WERI-Rb-1 (cell line): ENCODE measurements around the gene U2SURP.

Experiments used
- DNase-seq: peaks from one replicate; pipeline ENCODE4 v3.0.0-alpha.2; 2020
- H3K27ac ChIP-seq: fragments of 250-450 bp; sonication (Bioruptor Pico); 2 replicates; pipeline ENCODE4 v1.5.1; 2020; ENCODE audit warnings: mild to moderate bottlenecking, moderate library complexity
- H3K27me3 ChIP-seq: fragments of 250-450 bp; sonication (Bioruptor Pico); 2 replicates; pipeline ENCODE4 v1.5.1; 2021; ENCODE audit warnings: mild to moderate bottlenecking, low read depth, moderate library complexity; ENCODE audit not compliant: insufficient read depth, severe bottlenecking
- H3K36me3 ChIP-seq: fragments of 250-450 bp; sonication (Bioruptor Pico); 2 replicates; pipeline ENCODE4 v1.5.1; 2020; ENCODE audit warnings: mild to moderate bottlenecking, moderate library complexity
- H3K4me3 ChIP-seq: 2 replicates; pipeline ENCODE4 v1.5.1; 2011; ENCODE audit warnings: low read depth, mild to moderate bottlenecking, control low read depth, low read length
- H3K9me3 ChIP-seq: fragments of 250-450 bp; sonication (Bioruptor Pico); 2 replicates; pipeline ENCODE4 v1.5.1; 2021; ENCODE audit warnings: mild to moderate bottlenecking, moderate library complexity; ENCODE audit not compliant: severe bottlenecking
- TF ChIP-seq, protein P1 (sequence below): IDR thresholded peaks from 2 replicates; pipeline ENCODE4 v1.5.1; 2011; ENCODE audit warnings: low read depth, mild to moderate bottlenecking, control low read depth, inconsistent platforms, low read length

Gene U2SURP

DNA sequence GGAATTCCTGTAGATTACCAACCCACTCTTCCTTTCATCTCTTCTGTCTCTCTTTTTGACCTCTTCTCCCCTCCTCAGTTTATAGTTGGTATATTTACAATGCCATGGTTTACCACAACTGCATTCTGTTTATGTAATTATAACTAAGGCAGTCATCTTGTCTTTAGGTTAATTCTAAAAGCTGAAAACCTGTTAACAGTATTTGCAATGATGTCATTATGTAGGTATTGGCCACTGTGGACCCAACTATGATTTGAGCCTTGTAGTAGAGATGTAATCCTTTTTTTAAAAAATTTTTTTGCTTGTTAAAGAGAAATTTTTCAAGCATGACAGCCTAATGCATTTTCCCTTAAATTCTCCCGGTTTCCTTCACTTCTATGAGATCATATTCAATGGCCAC is 87.5 kb downstream of the U2SURP start:
- no peaks in the 10 kb centered on the region for H3K9me3 ChIP-seq
- H3K36me3 ChIP-seq, result no peaks in the 10 kb centered on the region
- TF ChIP-seq, protein P1, sequence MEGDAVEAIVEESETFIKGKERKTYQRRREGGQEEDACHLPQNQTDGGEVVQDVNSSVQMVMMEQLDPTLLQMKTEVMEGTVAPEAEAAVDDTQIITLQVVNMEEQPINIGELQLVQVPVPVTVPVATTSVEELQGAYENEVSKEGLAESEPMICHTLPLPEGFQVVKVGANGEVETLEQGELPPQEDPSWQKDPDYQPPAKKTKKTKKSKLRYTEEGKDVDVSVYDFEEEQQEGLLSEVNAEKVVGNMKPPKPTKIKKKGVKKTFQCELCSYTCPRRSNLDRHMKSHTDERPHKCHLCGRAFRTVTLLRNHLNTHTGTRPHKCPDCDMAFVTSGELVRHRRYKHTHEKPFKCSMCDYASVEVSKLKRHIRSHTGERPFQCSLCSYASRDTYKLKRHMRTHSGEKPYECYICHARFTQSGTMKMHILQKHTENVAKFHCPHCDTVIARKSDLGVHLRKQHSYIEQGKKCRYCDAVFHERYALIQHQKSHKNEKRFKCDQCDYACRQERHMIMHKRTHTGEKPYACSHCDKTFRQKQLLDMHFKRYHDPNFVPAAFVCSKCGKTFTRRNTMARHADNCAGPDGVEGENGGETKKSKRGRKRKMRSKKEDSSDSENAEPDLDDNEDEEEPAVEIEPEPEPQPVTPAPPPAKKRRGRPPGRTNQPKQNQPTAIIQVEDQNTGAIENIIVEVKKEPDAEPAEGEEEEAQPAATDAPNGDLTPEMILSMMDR, result no peak
- H3K4me3 ChIP-seq, result no peak overlapping the region
- no peaks in the 10 kb centered on the region for H3K27me3 ChIP-seq
- no peak overlapping the region for H3K27ac ChIP-seq
- no peak for DNase-seq

DNA sequence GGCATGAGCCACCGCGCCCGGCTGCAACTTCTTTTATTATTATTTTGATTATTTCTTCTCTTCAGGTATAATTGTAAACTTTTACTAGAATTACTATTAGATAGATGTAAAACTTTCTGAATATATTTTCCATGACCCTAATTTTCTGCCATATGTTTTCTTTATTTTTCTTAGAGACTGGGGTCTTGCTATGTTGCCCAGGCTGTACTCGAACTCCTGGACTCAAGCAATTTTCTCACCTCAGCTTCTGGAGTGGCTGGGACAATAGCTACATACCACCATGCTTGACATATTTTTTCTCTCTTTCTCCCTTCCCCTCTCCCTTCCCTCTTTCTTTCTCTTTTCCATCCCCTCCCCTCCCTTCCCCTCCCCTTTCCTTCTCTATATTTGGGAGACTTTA is 88.6 kb downstream of the U2SURP start:
- DNase-seq, result no peak
- no peak overlapping the region for H3K27ac ChIP-seq
- TF ChIP-seq, protein P1, result no peak

DNA sequence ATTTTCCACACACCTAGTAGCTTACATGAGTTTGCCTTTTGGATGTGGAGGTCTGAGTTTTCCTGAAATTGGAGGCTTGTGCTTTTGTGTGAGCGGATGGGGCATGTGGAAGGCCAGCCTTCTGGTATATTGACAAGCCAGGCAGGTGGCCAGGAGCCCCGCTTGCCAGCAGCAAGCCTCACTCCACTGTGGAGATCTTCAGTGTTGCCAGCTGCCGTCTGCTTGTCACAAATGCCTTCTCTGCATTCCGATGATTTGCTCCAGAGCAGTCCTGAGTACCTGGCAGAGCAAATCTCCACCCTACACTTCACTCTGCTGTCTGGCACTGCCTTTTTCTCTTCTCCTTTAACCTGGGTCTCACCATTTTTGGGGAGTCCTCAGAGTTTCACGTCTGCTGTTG is 89.1 kb downstream of the U2SURP start:
- no peaks in the 10 kb centered on the region for H3K9me3 ChIP-seq
- no peak overlapping the region for H3K4me3 ChIP-seq
- TF ChIP-seq, protein P1, result no peak
- no peak for DNase-seq
- H3K27me3 ChIP-seq, result no peaks in the 10 kb centered on the region
- no peak overlapping the region for H3K27ac ChIP-seq
- no peaks in the 10 kb centered on the region for H3K36me3 ChIP-seq

More for the DNA sequence above, 88.6 kb downstream of the U2SURP start:
- H3K4me3 ChIP-seq, result no peak overlapping the region
- H3K36me3 ChIP-seq, result no peaks in the 10 kb centered on the region
- H3K9me3 ChIP-seq, result no peaks in the 10 kb centered on the region
- no peaks in the 10 kb centered on the region for H3K27me3 ChIP-seq

DNA sequence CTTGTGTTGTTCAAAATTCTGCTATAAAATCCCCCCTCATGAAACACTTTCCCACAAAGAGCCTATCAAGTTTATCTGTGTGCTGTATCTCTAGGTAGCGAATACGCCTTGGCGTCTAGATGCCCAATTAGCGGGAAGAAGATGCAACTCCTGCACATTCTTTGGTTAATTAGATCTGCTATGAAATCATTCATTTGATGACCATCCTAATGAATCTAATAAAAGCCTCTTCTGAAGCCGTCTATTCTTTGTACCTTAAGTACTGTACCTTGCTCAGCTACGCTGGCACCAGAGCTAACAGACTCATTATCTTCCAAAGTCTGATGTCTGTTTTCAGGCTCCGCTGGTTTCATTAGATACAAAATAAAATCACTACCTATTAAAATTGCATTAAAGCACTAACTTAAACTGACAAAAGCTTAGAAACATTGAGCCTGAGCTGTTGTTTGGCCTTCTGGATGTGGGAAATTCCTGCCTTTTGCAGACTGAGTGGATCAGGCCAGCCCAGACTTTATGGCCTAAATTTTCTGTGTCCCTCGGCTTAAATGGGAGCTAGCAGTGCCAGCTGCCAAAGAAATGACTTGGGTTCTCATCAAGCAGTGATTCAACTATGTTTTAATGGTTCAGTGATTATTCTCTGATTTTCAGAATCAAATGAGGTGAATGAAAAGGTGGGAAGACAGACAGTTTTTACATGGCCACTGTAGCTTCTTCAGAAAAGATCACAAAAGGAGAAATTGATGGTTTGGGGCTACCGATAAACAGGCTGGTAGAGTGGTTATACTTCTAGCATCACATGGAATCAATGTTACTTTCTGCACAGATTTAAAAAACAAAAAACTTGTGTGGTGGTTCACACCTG is 89.8 kb downstream of the U2SURP start:
- no peak for DNase-seq
- TF ChIP-seq, protein P1, result no peak
- Histone ChIP-seq H3K27ac (no peak overlapping the region), H3K9me3 (peaks cover 5% of the 10 kb centered on the region), H3K4me3 (no peak overlapping the region), H3K36me3 (no peaks in the 10 kb centered on the region), H3K27me3 (no peaks in the 10 kb centered on the region)

DNA sequence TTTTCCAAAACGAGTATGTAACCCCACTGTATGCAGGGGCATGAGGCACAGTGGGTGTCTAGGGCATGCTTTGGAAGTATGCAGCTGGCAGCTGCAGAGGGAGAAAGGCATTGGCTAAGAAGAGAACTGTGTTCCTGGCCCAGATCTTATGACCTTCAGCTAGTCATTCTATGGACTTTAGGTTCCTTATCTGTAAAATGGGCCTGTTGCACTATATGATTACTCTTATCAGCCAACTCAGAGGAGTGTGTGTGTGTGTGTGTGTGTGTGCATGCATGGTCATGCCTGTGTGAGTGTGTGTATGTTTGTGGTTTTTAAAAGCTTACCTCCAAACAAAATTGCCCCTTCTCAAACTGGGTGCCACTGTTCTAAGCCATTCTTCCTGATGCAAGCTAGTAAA is 90.8 kb downstream of the U2SURP start:
- H3K27me3 ChIP-seq, result no peaks in the 10 kb centered on the region
- H3K36me3 ChIP-seq, result no peaks in the 10 kb centered on the region
- H3K4me3 ChIP-seq, result no peak overlapping the region
- TF ChIP-seq, protein P1, result no peak
- no peak overlapping the region for H3K27ac ChIP-seq
- H3K9me3 ChIP-seq, result peaks cover 5% of the 10 kb centered on the region
- no peak for DNase-seq
